Measurements from ENCODE around the gene CYTH2.
A peak's percentile ranks its signal among the peaks of the same experiment; 100 is the strongest.
"Not testable (repeated sequence)": the region's sequence is repeated elsewhere in the genome, so short reads cannot be mapped to it uniquely, and the experiment has no call there.

The CYTH2 gene

GRCh38 chr19:48478339-48479256 is 9.4 kb downstream of the CYTH2 start:
- DNase-seq = no peak

GRCh38 chr19:48479686-48480085 is 10.5 kb downstream of the CYTH2 start:
- no peak for DNase-seq

GRCh38 chr19:48480183-48480557 is 11.0 kb downstream of the CYTH2 start:
- DNase-seq = peak; percentile 38

GRCh38 chr19:48480558-48481500 is 11.7 kb downstream of the CYTH2 start:
- peak; percentile 45 for DNase-seq

- DNase-seq = no peak
These were observed 12.9 kb downstream of the CYTH2 start for GRCh38 chr19:48481846-48482639.

GRCh38 chr19:48483301-48483700 is 14.1 kb downstream of the CYTH2 start:
- no peak for DNase-seq

GRCh38 chr19:48484247-48484893 is 15.2 kb downstream of the CYTH2 start:
- no peak for DNase-seq

GRCh38 chr19:48484931-48485612 is 15.9 kb downstream of the CYTH2 start:
- no peak for DNase-seq

GRCh38 chr19:48486706-48487105 is 17.5 kb downstream of the CYTH2 start:
- not testable (repeated sequence) for DNase-seq

GRCh38 chr19:48487544-48487943 is 18.4 kb downstream of the CYTH2 start:
- DNase-seq = no peak

GRCh38 chr19:48487948-48488347 is 18.8 kb downstream of the CYTH2 start:
- no peak for DNase-seq

GRCh38 chr19:48488478-48488877 is 19.3 kb downstream of the CYTH2 start:
- not testable (repeated sequence) for DNase-seq

- DNase-seq = peak; percentile 73
These were observed 20.5 kb downstream of the CYTH2 start for GRCh38 chr19:48489608-48490216.

GRCh38 chr19:48490981-48491792 is 22.0 kb downstream of the CYTH2 start:
- DNase-seq = peak; percentile 79

GRCh38 chr19:48491793-48492123 is 22.6 kb downstream of the CYTH2 start:
- DNase-seq = no peak

- DNase-seq = peak; percentile 88
These were observed 24.0 kb downstream of the CYTH2 start for GRCh38 chr19:48492925-48493717.

GRCh38 chr19:48493718-48494401 is 24.7 kb downstream of the CYTH2 start:
- DNase-seq = no peak

- DNase-seq = no peak
These were observed 26.2 kb downstream of the CYTH2 start for GRCh38 chr19:48495396-48495795.

Data from CD4-positive, alpha-beta T cell treated with Interferon gamma for 1 hour (primary cell).